GM10248 (cell line): ENCODE results near the gene NSD2.
"Not testable (repeated sequence)": the region's sequence is repeated elsewhere in the genome, so short reads cannot be mapped to it uniquely, and the experiment has no call there.

ENCODE experiments used
- CTCF ChIA-PET: fragments of 300-600 bp; sonication (Branson Sonifier 250); formaldehyde crosslinking; extraction: SDS; loops from one replicate; lab custom pipeline; 2021; ENCODE audit warnings: antibody characterized with exemption; lab: Yijun Ruan, JAX
- POLR2A ChIA-PET: fragments of 350-650 bp; sonication (Branson Sonifier 250); formaldehyde crosslinking; extraction: SDS; loops from one replicate; lab custom pipeline; 2020; ENCODE audit warnings: antibody characterized with exemption; lab: Yijun Ruan, JAX
- DNase-seq: peaks from one replicate; pipeline ENCODE4 v3.0.0; 2012; ENCODE audit errors: extremely low spot score
- TF ChIP-seq, protein P1 (sequence below): IDR thresholded peaks from 2 replicates; pipeline ENCODE4 v1.5.1; 2012; ENCODE audit warnings: mild to moderate bottlenecking, low read depth; ENCODE audit errors: extremely low read depth, missing control alignments, control extremely low read depth

Gene NSD2

DNA sequence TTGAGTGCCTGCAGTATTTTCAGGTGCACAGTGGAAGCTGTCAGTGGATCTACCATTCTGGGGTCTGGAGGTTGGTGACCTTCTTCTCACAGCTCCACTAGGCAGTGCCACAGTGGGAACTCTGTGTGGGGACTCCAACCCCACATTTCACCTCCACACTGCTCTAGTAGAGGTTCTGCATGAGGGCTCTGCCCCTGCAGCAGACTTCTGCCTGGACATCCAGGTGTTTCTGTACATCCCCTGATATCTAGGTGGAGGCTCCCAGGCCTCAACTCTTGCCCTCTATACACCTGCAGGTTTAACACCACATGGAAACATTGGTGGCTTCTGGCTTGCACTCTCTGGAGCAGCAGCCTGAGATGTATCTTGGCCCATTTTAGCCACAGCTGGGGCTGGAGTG lies 154.6 kb downstream of the NSD2 start:
- no peak for DNase-seq
- POLR2A ChIA-PET: no interaction called here
- CTCF ChIA-PET: interaction anchor here (1.2 kb wide), 1 partner anchor 10 kb away, joined by 3 read pairs; no protein-coding TSS in a partner anchor
- TF ChIP-seq, protein P1, sequence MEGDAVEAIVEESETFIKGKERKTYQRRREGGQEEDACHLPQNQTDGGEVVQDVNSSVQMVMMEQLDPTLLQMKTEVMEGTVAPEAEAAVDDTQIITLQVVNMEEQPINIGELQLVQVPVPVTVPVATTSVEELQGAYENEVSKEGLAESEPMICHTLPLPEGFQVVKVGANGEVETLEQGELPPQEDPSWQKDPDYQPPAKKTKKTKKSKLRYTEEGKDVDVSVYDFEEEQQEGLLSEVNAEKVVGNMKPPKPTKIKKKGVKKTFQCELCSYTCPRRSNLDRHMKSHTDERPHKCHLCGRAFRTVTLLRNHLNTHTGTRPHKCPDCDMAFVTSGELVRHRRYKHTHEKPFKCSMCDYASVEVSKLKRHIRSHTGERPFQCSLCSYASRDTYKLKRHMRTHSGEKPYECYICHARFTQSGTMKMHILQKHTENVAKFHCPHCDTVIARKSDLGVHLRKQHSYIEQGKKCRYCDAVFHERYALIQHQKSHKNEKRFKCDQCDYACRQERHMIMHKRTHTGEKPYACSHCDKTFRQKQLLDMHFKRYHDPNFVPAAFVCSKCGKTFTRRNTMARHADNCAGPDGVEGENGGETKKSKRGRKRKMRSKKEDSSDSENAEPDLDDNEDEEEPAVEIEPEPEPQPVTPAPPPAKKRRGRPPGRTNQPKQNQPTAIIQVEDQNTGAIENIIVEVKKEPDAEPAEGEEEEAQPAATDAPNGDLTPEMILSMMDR: no peak

DNA sequence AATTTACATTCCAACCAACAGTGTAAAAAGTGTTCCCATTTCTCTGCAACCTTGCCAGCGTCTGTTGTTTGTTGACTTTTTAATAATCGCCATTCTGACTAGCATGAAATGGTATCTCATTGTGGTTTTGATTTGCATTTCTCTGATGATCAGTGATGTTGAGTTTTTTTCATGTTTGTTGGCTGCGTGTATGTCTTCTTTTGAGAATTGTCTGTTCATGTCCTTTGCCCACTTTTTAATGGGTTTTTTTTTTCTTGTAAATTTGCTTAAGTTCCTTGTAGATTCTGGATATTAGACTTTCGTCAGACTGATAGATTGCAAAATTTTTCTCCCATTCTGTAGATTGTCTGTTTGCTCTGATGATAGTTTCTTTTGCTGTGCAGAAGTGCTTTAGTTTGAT lies 155.9 kb downstream of the NSD2 start:
- DNase-seq, POLR2A ChIA-PET, CTCF ChIA-PET: not testable (repeated sequence)

DNA sequence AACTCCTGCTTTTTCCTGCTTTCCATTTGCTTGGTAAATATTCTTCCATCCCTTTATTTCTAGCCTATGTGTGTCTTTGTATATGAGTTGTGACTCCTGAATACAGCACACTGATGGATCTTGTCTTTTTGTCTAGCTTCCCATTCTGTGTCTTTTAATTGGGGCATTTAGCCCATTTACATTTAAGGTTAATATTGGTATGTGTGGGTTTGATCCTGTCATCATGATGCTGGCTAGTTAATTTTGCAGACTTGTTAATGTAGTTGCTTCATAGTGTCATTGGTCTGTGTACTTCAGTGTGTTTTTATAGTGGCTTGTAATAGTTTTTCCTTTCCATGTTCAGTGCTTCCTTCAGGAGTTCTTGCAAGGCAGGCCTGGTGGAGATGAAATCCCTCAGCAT lies 160.0 kb downstream of the NSD2 start:
- CTCF ChIA-PET, POLR2A ChIA-PET, DNase-seq: not testable (repeated sequence)
